Immature natural killer cell (primary cell): ENCODE measurements around the gene ATP6V0D1. TPM values are rescaled to one million over a fixed set of nuclear protein-coding genes. Genes with fewer than 3 reads are reported as not detected.
A peak's percentile ranks its signal among the peaks of the same experiment; 100 is the strongest.
"Not testable (repeated sequence)": the region's sequence is repeated elsewhere in the genome, so short reads cannot be mapped to it uniquely, and the experiment has no call there.

Source experiments
- DNase-seq, 3 donors: peaks; one replicate each; pipeline ENCODE4 v3.0.0; 2022; ENCODE audit warnings: mixed read lengths in 1 of 3
- H3K27ac Mint-ChIP-seq, 6 donors: one replicate each; pipeline ENCODE4 v1.8.0; 2020; ENCODE audit warnings: mixed read lengths in 6 of 6, mild to moderate bottlenecking in 5 of 6, inconsistent platforms in 4 of 6, moderate library complexity in 3 of 6
- H3K27me3 Mint-ChIP-seq, 3 donors: one replicate each; pipeline ENCODE4 v1.8.0; 2020 to 2021; ENCODE audit warnings: low read depth in 3 of 3, mild to moderate bottlenecking in 3 of 3, mixed read lengths in 3 of 3, moderate library complexity in 3 of 3, inconsistent platforms in 1 of 3
- H3K36me3 Mint-ChIP-seq, 3 donors: one replicate each; pipeline ENCODE4 v1.8.0; 2020; ENCODE audit warnings: mixed read lengths in 3 of 3, inconsistent platforms in 2 of 3, mild to moderate bottlenecking in 2 of 3
- H3K4me1 Mint-ChIP-seq, 2 donors: one replicate each; pipeline ENCODE4 v1.8.0; 2020; ENCODE audit warnings: inconsistent platforms in 2 of 2, mild to moderate bottlenecking in 2 of 2, mixed read lengths in 2 of 2, moderate library complexity in 1 of 2
- H3K4me3 Mint-ChIP-seq, 5 donors: one replicate each; pipeline ENCODE4 v1.8.0; 2020; ENCODE audit warnings: mild to moderate bottlenecking in 5 of 5, mixed read lengths in 5 of 5, inconsistent platforms in 3 of 5, moderate library complexity in 3 of 5
- H3K9me3 Mint-ChIP-seq, 6 donors: one replicate each; pipeline ENCODE4 v1.8.0; 2020; ENCODE audit warnings: mild to moderate bottlenecking in 6 of 6, mixed read lengths in 6 of 6, inconsistent platforms in 4 of 6, moderate library complexity in 3 of 6
- polyA plus RNA-seq, 3 donors: library from polyadenylated mRNA; unstranded; fragments of 300-500 nt; fragmentation: Illumina TruSeq; gene quantifications; one replicate each; pipeline ENCODE4 v1.2.3, GENCODE V29; 2021

ATP6V0D1 gene
- polyA plus RNA-seq, 3 donors from 2014 or later, result 192 to 330 (median 205) TPM

DNA sequence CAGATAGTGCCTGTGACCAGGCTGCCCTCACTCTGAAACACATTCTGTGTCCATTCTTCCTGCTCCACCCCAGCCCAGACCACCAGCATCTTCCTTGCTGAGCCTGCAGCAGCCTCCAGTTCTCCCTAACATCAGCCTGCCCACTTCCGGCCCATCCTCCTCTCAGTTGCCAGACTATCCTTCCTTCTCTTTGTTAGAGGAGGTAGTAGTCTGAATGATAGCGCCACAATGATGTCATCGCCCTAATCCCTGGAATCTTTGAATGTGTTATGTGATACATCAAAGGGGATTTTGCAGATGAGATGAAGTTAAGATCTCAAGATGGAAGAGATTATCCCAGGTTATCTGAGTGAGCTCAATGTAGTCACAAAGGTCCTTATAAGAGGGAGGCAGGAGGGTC is 61.5 kb downstream of the ATP6V0D1 start:
- peaks cover 6 to 21% (median 7%) of the 10 kb centered on the region in 3 donors for H3K27me3 Mint-ChIP-seq
- no peak overlapping the region for H3K4me3 Mint-ChIP-seq
- DNase-seq, result no peak
- no peaks in the 10 kb centered on the region for H3K36me3 Mint-ChIP-seq
- no peaks in the 10 kb centered on the region for H3K9me3 Mint-ChIP-seq
- peaks cover 10 to 16% of the 10 kb centered on the region in 2 donors for H3K4me1 Mint-ChIP-seq
- H3K27ac Mint-ChIP-seq, result no peak overlapping the region

DNA sequence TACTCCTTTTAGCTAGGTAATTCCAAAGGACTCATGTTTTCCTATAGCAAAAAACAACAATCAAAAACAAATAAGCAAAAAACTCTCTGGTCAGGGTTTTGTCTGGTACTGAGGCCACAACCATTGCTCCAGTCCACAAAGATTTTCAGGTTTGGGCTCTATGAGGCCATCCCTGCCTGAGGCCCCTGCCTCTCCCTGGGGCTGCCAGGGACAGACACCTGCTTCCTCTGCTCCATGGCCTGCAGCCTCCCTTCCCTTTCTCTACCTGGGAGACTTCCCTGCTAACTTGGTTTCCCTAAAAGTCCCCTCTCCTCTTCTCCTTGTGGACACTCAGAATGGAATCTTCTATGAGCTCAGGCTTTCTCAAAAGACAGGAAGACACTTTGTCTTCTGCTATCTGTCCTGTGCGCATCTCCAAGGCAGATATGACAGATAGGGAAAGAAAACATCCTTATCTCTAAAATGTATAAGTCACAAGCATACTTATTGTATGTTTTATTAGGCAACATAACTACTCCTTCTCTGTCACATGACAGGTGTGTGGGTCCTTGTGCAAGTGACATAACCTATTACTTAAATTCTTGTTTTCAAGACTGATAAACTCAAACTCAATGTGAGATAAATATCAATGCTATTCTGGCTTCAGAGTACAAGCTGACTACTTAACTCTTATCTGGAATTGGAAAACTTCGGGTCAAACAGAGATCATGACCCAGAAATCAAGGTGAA is 63.5 kb downstream of the ATP6V0D1 start:
- Mint-ChIP-seq H3K27me3 (peaks cover 6 to 20% (median 9%) of the 10 kb centered on the region in 3 donors), H3K27ac (peak overlapping the region in 3 of 6 donors; percentile 17 to 33 (median 28)), H3K36me3 (no peaks in the 10 kb centered on the region), H3K9me3 (no peaks in the 10 kb centered on the region), H3K4me3 (peak overlapping the region; percentile 54 to 82 (median 57)), H3K4me1 (peaks cover 10 to 16% of the 10 kb centered on the region in 2 donors)
- DNase-seq, result no peak

DNA sequence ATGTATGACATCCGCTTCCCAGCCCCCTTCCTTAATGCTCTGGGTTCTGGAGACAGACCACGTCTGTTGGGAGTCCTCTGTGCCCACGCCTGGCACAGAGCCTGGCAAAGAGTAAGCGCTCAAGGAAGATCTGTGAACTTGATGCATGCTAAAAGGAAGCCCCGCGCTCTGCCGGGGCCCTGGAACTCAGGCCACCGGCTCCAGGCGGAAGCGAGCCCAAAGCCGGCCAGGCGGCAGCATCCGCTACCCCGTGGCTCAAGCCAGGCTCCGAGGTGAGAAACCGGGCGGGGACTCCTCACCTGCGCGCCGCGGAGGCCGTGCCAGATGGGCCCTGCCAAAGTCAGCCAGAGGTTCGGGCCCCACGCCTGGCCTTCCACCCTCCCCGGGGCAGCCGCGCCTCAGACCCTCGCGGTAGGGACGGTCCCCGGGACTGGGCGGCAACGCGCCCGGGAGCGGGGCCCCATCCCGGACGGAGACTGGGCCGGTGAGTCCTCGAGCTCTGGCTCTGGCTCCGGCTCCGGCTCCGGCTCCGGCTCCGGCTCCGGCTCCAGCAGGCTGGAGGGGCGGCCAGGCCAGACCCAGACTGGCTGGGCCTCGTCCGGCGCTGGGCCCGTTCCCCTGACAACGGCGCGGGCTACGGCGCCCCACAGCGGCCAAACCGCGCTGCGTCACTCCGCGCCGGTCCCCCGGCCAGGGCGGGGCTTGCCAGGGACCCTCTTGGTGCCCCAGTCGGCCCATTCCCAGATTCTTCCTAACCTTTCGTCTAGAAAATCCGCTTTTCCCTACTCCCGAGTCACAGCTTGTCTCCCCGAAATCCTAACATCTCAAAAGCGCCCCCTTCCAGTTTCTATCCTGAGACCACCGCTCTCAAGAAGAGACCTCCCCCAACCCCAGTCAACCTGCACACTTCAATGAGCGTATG is 64.8 kb downstream of the ATP6V0D1 start, which contains the start of gene ZDHHC1:
Gene ZDHHC1 (minus strand): TSS at position 606 of the 922 bp plus-strand sequence. CDS start 8,702 bp downstream, outside the sequence.
- H3K27ac Mint-ChIP-seq, result peak within 1 kb of the TSS in 5 of 6 donors; percentile 50 to 82 (median 72)
- no peaks in the 10 kb centered on the region for H3K9me3 Mint-ChIP-seq
- DNase-seq, result peak; percentile 57 to 61 (median 60)

DNA sequence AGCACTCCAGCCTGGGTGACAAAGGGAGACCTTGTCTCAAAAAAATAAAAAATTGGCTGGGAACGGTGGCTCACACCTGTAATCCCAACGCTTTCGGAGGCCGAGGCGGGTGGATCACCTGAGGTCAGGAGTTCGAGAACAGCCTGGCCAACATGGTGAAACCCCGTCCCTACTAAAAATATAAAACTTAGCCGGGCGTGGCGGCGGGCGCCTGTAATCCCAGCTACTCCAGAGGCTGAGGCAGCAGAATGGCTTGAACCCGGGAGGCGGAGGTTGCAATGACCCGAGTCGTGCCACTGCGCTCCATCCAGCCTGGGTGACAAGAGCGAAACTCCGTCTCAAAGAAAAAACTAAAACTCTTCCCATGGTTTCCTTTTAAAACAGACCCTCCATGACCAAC is 65.5 kb downstream of the ATP6V0D1 start:
- H3K27me3 Mint-ChIP-seq, result peaks cover 6 to 23% (median 9%) of the 10 kb centered on the region in 3 donors

More for the DNA sequence above, 64.8 kb downstream of the ATP6V0D1 start, which contains the start of gene ZDHHC1:
- Mint-ChIP-seq H3K36me3 (no peaks in the 10 kb centered on the region), H3K4me1 (peaks cover 10 to 16% of the 10 kb centered on the region in 2 donors), H3K27me3 (peaks cover 6 to 23% (median 9%) of the 10 kb centered on the region in 3 donors), H3K4me3 (peak within 1 kb of the TSS; percentile 77 to 88 (median 82))

DNA sequence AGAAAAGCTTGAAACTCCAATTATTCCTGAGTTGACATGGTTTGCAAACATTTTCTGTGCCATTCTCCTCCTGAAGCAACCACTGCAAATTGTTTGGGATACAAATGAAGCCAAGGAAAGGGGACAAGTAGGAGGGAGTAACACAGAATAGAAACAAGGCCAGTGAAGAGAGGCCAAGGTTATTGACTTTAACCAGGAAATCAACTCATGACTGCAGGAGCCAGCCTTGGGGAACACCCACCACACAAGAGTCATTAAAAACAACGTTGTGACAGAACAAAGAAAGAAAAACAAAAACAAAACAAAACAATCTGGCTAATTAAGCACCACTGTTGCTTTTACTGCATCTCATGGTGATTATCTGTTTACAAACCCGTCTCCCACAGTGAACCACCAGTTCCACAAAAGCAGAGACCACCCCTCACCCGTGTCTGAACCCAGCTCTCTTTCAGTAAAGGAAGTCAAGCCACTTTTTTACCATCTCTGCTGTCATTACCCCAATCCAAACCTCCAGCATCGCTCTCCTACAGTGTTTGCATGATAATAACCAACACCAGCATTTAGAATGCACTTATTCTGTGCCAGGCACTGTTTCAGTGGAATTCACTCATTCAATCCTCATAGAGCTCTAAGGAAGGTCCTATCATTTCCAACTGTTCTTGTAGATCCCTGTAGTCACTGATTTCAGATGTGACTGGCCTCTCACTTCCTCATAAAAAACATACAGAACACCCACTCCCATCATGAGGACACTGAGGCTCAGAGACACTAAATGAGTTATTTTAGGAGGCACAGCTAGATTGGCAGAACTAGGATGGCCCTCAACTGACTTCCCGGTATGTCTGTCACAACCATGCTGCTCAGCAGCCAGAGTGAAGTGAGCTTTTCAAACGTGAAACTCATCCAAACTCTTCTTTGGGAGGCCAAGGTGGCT is 66.7 kb downstream of the ATP6V0D1 start:
- Mint-ChIP-seq H3K27me3 (peaks cover 2 to 23% (median 8%) of the 10 kb centered on the region in 3 donors), H3K9me3 (no peaks in the 10 kb centered on the region), H3K4me1 (peaks cover 10 to 16% of the 10 kb centered on the region in 2 donors), H3K4me3 (peak overlapping the region in 2 of 5 donors; percentile 9 to 21), H3K36me3 (no peaks in the 10 kb centered on the region), H3K27ac (peak overlapping the region in 1 of 6 donors; percentile 4)
- no peak for DNase-seq

More for the DNA sequence above, 65.5 kb downstream of the ATP6V0D1 start:
- Mint-ChIP-seq H3K27ac (peak overlapping the region in 3 of 6 donors; percentile 10 to 53 (median 30)), H3K4me3 (peak overlapping the region; percentile 28 to 68 (median 64)), H3K4me1 (peaks cover 10 to 16% of the 10 kb centered on the region in 2 donors)
- H3K36me3 Mint-ChIP-seq, DNase-seq, H3K9me3 Mint-ChIP-seq: not testable (repeated sequence)

DNA sequence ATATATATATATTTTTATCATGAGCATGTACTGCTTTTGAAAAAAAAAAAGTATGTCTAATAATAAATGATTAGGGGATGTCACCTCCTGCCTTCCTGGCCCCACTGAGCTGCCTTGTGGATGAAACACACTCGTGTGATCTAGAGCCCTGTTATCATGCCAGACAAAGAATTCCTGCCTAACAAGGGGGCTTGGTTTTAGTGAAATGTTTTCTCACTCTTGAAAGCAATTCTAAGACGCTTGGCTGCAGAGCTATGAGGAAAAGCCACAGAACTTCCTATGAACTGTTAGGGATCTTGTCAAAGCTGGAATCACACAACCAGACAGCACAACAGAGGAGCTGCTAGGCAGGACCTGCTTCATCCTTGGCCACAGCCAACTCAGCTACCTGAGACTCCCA is 68.7 kb downstream of the ATP6V0D1 start:
- H3K9me3 Mint-ChIP-seq, result no peaks in the 10 kb centered on the region
- H3K27me3 Mint-ChIP-seq, result peaks cover 2 to 15% (median 7%) of the 10 kb centered on the region in 3 donors
- H3K4me3 Mint-ChIP-seq, result no peak overlapping the region
- no peaks in the 10 kb centered on the region for H3K36me3 Mint-ChIP-seq
- no peak for DNase-seq
- H3K4me1 Mint-ChIP-seq, result peaks cover 8 to 12% of the 10 kb centered on the region in 2 donors
- H3K27ac Mint-ChIP-seq, result no peak overlapping the region

DNA sequence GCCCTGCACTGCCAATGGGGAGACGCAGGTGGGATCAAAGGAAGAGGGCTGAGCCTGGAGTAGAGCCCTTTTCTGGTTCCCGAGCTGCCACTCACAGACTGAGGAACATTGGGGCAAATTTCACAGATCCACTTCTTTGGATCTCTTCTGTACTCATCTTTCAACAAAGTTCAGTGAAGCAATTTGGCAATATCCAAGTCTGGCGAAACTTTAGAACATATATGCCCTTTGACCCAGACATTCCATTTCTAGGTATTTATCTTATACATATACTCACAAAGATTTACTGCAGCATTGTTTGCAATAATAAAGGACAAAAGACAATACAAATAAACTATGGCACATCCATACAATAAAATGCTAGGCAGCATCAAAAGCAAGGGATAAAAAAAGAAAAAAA is 69.6 kb downstream of the ATP6V0D1 start:
- peaks cover 4 to 6% of the 10 kb centered on the region in 2 donors for H3K4me1 Mint-ChIP-seq
- H3K36me3 Mint-ChIP-seq, result no peaks in the 10 kb centered on the region
- H3K9me3 Mint-ChIP-seq, result no peaks in the 10 kb centered on the region
- H3K27ac Mint-ChIP-seq, result no peak overlapping the region
- H3K4me3 Mint-ChIP-seq, result no peak overlapping the region
- peaks cover 2 to 5% (median 4%) of the 10 kb centered on the region in 3 donors for H3K27me3 Mint-ChIP-seq
- DNase-seq, result no peak

DNA sequence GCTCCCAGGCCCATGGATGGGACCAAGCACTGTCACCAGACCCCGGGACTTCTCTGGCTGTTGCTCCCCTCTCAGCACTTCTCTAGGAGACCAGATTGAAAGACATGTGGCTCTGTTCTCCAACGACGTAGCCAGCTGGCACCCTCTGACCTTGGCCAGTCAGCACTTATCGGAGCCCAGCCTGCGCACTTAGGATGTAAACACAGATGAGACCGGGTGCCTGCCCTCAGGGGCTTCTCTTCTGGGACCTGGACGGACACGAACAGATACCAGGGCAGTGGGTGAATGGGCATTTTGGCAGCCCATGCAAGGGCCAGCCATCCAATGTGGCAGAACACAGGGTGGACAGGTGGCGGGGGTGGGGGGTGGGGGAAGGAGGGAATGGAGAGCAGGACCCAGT is 71.3 kb downstream of the ATP6V0D1 start:
- H3K4me1 Mint-ChIP-seq, result no peaks in the 10 kb centered on the region
- no peak overlapping the region for H3K4me3 Mint-ChIP-seq
- no peaks in the 10 kb centered on the region for H3K9me3 Mint-ChIP-seq
- peaks cover 0 to 7% (median 2%) of the 10 kb centered on the region in 3 donors for H3K27me3 Mint-ChIP-seq
- DNase-seq, result no peak
- no peak overlapping the region for H3K27ac Mint-ChIP-seq
- H3K36me3 Mint-ChIP-seq, result no peaks in the 10 kb centered on the region

DNA sequence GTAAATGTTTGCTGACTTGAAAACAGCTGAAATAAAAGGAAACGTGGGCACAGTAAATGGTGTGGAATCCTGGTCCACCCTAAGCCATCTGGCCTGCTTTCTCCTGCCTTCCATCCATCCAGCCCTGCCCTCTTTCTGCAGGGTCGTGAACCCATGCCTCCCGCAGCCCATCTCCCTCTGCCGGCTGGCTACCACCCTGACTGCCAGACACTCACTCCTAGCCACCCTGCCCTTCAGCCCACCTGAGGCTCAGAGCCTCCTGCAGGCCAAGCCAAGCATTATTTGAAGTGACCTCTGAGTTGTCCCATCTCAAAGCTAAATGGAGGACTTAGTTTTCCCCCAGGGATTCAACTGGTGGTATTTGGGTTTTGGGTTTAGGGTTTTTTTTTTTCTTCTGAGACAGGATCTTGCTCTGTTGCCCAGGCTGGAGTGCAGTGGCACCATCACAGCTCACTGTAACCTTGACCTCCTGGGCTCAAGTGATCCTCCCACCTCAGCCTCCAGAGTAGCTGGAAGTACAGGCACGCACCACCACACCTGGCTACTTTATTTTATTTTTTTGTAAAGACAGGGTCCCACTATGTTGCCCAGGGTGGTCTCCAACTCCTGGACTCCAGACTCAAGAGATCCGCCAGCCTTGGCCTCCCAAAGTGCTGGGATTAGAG is 73.0 kb downstream of the ATP6V0D1 start:
- H3K27me3 Mint-ChIP-seq, result peaks cover 2 to 4% (median 2%) of the 10 kb centered on the region in 3 donors
- no peak for DNase-seq
- H3K4me3 Mint-ChIP-seq, result no peak overlapping the region
- no peaks in the 10 kb centered on the region for H3K9me3 Mint-ChIP-seq
- no peaks in the 10 kb centered on the region for H3K4me1 Mint-ChIP-seq
- no peaks in the 10 kb centered on the region for H3K36me3 Mint-ChIP-seq
- H3K27ac Mint-ChIP-seq, result no peak overlapping the region

DNA sequence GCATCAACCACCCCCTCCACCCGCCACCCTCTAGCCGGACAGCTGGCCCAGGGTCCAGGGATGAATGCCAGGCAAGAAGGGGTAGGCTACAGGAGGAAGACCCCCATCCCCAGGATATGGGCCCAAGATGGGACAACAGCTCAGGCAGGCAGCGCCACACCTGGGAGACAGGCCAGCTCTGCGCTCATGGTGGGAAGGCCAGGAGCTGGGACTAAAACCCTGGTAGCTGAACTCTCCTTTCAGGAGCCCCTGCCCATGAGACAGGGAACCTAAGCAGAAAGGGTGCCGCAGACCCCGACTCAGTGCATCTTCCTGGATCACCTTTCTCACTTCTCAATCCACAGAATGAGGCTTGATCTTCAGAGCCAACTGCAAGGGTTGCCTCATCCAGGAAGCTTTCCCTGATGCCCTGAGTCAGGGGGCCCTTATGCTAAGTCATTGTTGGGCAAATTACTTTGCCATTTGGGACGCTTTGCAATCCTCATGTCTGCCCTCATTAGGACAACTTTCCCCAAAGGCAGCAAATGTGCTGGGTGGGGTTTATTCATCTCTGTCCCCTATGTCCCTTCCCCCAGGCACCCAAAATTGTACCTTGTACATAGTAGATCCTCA is 73.7 kb downstream of the ATP6V0D1 start:
- H3K4me1 Mint-ChIP-seq, result no peaks in the 10 kb centered on the region
- peaks cover 2 to 4% (median 2%) of the 10 kb centered on the region in 3 donors for H3K27me3 Mint-ChIP-seq
- H3K27ac Mint-ChIP-seq, result no peak overlapping the region
- no peaks in the 10 kb centered on the region for H3K36me3 Mint-ChIP-seq
- H3K9me3 Mint-ChIP-seq, result no peaks in the 10 kb centered on the region
- no peak overlapping the region for H3K4me3 Mint-ChIP-seq
- DNase-seq, result no peak

DNA sequence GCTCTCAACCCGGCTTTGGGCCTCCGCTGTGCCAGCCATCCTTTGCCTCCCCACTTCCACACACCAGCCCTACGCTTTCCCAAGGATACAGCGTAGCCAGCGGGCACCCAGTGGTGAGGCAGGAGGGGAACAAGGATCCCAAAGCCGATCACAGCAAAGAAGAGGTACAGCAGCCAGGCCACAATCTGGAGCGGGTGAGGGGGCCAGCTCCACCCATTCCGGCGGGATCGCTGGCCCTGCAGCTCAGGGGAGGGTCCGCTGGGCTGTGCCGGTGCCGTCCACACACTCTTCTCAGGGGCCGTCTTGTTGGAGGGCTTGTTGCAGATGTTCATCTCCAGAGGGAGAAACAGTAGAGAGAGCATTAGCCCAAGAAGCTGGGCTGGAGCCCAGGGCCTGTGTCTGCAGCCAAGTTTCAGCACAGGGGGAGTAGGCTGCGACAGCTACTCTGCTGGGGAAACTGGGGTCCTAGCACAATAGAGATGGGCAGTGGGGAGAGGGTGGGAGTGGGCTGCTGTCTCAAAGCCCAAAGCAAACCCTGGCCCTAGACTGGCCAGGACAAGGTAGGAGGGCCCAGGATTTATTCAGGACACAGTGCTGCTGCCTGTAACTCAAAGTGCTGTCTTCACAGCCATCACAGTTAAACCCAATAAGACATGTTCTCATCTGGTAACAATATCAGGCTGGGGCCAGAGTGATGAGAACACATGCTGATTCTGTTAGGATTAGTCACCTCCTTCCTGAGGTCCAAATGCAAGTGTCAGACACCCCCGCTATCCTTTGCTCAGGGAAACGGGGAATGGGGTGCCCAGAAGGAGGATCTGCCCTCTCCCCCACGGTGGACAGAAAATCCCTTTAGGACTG is 74.6 kb downstream of the ATP6V0D1 start:
- Mint-ChIP-seq H3K4me3 (no peak overlapping the region), H3K27me3 (peaks cover 2 to 3% (median 2%) of the 10 kb centered on the region in 3 donors), H3K27ac (peak overlapping the region in 1 of 6 donors; percentile 19), H3K4me1 (no peaks in the 10 kb centered on the region), H3K9me3 (no peaks in the 10 kb centered on the region), H3K36me3 (no peaks in the 10 kb centered on the region)
- no peak for DNase-seq
